ENCODE measurements around the gene WIPF3.

Gene WIPF3

DNA sequence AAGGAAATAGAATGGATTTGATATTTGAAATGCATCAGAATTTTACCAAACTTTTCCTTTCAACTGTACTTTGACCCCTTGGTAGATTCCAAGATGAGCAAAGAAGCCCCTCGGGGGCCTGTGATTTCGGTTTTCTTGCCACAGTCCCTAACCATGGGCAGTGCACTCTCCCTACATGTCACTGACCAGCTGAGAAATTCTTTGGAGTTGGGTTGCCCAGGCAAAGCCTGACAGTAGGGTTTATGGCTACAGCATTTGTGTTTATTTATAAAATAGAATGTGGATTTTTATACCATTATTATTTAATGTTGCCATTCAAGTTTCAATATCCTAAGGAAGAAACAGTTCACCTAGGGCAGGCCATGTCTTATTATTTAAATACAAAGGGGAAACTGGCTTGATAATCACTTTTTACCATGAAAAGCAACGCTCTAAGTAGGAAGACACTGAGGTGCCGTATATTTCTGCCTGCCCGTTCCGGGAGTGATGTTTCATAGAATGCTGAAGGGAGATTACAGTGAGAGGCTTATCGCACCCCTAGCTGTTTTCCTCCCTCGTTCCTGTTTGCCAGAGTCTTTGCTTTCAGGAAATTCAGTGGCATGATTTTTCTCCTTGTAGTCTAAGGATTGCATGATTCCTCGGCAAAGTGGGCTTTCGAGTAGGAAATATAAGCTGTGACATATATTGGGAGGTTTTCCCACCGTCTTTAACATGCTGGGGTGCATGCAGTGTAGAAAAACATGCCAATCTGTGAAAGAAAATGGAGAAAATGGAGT lies 35.8 kb downstream of the WIPF3 start:
- in situ Hi-C loops (cut with MboI; ENCODE audit: low pct_unique_long_range_greater_than_20kb, low sequenced_read_pairs): no loop called here

DNA sequence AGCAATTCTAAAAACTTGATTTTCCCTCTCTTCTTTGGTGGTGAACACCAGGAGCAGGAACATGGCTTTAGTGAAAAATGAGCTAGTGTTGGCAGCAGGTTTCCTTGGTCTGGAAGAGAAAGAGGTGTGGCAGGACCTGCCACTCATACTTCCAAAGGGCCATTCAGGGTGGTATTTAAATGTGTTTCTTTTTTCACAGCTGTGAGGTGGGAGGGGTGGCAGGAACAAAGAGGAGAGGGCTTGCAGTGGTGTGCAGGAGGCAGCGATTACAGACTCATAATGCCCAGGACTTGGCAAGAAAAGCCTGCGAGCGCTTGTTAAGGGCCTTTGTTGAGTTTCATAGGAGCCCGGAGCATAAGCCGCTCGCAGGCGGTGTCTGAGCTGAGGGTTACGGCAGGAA lies 36.8 kb downstream of the WIPF3 start:
- in situ Hi-C loops (cut with MboI; ENCODE audit: low pct_unique_long_range_greater_than_20kb, low sequenced_read_pairs): no loop called here
- no peak for DNase-seq

More for the DNA sequence above, 35.8 kb downstream of the WIPF3 start:
- DNase-seq: no peak

DNA sequence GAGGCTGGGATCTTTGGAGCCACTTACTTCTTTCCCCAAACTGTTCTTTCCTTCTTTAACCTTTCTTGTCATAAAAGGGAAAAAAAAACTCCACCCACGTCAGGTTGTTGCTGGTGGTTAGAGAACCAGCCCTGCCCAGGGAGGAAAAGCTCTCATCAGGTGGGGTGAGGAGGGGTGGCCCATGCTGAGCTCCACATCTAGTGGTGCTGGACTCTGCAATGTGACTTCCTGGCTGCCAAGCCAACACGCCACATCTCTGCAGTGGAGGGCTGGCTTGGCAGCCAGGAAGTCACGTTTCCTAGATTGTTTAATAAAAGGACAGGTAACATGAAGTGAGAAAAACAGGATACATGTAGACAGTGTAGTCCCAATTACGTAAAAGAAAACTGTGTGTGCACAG lies 37.4 kb downstream of the WIPF3 start:
- in situ Hi-C loops (cut with MboI; ENCODE audit: low pct_unique_long_range_greater_than_20kb, low sequenced_read_pairs): no loop called here
- no peak for DNase-seq

DNA sequence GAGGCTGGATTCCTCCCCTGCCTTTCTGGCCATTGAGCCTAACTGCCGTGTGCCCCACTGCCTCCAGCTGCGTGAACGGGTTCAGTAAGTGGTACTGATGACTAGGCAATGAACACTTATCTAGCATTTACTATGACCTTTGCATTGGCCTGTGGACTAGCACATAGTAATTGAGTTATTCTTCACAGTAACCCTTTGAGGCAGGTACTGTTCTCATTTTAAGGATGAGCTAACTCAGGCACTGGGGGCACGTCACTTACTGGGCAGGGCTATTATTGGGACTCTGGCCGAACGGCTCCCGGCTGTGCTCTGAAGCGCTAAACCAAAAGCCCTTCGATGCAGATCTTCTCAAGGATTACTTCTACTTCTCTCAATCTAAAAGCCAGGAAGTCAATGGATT lies 38.3 kb downstream of the WIPF3 start:
- in situ Hi-C loops (cut with MboI; ENCODE audit: low pct_unique_long_range_greater_than_20kb, low sequenced_read_pairs): no loop called here
- DNase-seq: no peak

DNA sequence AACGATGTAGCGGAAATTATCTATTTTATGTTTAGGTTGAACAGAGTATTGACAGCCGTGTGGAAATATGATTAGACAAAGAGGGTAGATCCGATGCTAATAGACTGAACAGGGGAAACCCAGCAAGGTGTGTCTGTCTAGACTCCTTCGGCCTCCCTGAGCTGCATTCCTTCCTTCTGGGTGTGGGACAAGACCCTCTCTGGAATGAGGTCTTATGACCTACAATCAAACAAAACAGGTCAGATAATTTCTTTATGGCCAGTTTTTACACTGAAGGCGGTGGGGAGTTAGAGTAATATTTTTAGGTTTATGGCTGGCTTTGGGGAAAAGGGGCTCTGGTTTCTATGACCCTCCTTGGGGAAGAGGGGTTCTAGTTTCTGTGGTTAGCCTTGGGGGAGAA lies 41.2 kb downstream of the WIPF3 start:
- in situ Hi-C loops (cut with MboI; ENCODE audit: low pct_unique_long_range_greater_than_20kb, low sequenced_read_pairs): no loop called here
- no peak for DNase-seq

DNA sequence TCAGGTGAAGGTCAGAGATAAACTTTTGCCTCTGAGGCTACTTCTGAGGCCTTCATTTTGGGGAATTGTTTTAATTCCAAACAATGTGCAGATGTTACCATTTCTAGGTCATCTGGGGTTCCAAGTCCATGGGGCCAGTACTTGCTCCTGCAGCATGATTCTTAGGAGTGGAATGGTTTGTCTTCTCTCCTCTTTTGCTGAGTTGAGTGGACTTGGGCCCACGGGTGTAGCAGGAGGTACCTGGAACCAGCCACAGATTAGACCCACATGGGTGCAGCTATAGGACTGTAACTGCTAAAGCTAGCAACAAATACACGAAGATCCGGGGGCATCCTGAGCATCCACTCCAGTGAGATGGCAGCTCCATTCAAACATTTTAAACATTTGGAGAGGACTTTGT lies 41.6 kb downstream of the WIPF3 start:
- in situ Hi-C loops (cut with MboI; ENCODE audit: low pct_unique_long_range_greater_than_20kb, low sequenced_read_pairs): no loop called here
- DNase-seq: no peak

DNA sequence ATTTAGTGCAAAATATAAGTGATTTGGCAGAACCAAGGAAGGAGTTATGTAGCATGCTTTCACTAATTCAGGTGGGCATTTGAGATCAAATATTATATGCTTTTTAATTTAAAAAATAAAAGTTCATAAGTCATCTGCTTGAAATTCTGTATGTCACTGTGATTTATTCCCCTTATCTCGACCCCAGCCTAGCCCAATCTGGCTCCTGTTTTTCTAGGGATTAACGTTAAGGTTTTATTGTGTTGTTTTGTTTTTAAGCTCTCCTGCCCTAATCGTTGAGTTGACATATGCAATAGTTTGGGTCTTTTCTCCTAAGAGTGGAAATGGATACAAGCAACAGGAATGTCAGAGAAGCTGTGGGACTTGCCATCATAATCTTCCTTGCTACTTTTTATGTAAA lies 42.6 kb downstream of the WIPF3 start:
- DNase-seq: no peak
- in situ Hi-C loops (cut with MboI; ENCODE audit: low pct_unique_long_range_greater_than_20kb, low sequenced_read_pairs): no loop called here

DNA sequence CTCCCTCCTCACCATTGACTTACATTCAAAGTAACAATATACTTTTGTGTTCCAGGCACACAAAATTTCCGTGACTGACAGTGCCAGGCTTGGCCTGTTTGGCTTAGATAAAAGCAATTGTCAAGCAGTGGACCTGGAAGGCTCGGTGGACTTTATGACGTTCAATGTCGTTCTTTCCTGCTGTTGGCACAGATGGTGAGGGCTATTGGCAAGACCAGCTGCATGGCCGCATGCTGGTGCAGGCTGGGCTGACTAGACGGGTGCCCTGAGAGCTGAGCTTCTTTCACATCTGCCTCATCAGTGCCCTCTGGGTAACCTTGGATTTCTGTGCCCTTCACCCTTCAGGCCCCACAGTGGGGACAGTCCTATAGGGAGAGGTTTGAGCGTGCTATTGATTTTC lies 45.2 kb downstream of the WIPF3 start:
- in situ Hi-C loops (cut with MboI; ENCODE audit: low pct_unique_long_range_greater_than_20kb, low sequenced_read_pairs): no loop called here
- no peak for DNase-seq

DNA sequence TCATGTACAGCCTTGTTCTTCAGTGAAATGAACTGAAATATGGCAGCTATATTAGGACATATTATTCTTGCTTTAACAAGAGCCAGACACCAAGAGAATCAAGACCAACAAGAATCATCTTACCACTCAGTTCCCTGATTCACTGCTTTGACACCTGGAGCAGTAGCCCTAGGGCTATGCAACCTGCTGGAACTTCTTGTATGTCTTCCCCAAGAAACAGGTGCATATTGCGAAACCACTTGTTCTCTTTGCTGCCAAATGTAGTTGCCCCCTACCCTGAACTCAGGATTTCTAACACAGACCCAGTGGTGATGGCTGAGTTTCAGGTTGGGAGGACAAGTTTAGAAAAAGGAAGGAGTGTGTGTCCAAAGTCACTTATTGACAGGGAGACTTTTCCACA lies 46.1 kb downstream of the WIPF3 start:
- in situ Hi-C loops (cut with MboI; ENCODE audit: low pct_unique_long_range_greater_than_20kb, low sequenced_read_pairs): no loop called here
- no peak for DNase-seq

DNA sequence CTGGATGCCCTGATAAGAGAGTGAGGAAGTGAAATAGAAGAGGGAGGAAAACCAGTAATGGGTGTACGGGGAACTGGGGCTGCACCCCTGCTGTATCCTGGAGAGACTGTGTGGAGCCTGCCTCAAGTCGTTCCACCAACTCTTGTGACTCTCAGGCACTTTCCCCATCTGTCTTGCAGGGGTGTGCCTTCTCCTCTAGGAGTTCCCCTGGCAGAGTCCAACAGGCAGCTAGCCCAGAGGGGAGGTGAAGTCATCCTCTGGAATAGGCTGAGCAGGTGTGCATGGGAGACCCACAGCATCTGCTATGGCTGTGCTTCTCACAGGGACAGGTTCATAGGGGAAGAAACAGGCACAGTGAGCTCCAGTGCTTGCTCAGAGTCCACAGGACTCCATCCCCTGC lies 46.8 kb downstream of the WIPF3 start:
- DNase-seq: no peak

DNA sequence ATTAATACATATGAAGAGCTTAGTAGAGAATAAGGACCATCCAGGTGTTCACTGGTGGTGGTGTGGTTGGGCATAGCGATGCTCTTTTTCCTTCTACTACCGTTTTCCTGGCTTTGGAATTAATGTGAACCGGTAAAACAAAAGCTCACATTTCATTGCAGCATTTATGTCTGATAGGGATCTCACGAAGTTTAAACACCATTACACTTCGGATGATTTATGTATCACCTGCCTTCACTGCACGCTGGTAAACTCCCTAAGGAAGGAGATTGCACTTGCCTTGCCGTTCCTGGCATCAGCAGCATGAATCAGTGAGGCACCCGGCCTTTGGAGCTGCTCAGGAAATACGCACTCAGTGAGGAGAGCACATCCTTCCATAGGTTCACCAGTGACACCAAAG lies 47.5 kb downstream of the WIPF3 start:
- in situ Hi-C loops (cut with MboI; ENCODE audit: low pct_unique_long_range_greater_than_20kb, low sequenced_read_pairs): no loop called here

More for the DNA sequence above, 46.8 kb downstream of the WIPF3 start:
- in situ Hi-C loops (cut with MboI; ENCODE audit: low pct_unique_long_range_greater_than_20kb, low sequenced_read_pairs): no loop called here

DNA sequence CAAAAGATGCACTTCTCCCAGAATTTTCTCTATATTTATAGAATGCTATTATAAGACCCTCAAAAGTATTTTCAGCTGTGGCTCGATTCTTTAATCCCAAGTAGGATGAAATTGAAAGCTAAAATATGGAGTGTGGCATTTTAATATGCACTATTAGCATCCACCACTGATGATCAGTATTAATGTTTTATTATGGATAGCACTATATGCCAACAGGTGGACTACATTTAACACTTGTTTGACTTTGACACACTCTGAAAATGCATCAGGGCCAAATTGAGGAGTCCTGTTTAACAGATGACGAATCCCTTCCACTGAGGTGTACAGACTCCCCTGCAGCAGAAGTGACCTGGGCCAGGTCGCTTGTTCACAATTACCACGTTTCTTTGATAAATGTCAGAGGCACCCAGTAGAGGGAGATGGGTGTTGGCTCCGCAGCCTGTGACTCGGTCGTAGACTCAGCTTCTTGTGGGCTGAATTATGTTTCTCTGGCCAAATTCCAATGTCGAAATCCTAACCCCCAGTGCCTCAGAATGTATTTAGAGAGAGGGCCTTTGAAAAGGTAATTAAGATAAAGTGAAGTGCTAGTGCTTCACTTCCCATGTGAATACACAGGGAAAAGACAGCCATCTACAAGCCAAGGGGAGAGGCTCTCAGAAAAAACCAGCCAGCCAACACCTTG lies 48.1 kb downstream of the WIPF3 start:
- in situ Hi-C loops (cut with MboI; ENCODE audit: low pct_unique_long_range_greater_than_20kb, low sequenced_read_pairs): no loop called here
- DNase-seq: no peak

More for the DNA sequence above, 47.5 kb downstream of the WIPF3 start:
- DNase-seq: no peak

DNA sequence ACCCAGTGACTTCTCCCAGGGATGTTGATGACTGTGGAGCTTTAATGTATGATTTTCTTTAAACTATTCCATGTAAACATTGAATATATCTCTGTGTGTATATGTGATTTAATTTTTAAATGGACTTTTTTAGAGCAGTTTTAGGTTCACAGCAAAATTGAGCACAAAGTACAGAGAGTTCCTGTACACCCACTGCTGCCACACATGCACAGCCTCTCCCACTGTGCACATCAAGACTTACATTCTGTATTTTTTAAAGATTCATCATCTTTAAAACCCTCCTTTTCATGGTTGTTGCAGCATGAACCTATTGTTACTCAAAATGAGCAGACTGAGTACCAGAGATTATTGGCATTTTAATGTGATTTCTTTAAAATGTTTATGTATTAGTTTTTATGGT lies 51.3 kb downstream of the WIPF3 start:
- in situ Hi-C loops (cut with MboI; ENCODE audit: low pct_unique_long_range_greater_than_20kb, low sequenced_read_pairs): no loop called here
- no peak for DNase-seq

DNA sequence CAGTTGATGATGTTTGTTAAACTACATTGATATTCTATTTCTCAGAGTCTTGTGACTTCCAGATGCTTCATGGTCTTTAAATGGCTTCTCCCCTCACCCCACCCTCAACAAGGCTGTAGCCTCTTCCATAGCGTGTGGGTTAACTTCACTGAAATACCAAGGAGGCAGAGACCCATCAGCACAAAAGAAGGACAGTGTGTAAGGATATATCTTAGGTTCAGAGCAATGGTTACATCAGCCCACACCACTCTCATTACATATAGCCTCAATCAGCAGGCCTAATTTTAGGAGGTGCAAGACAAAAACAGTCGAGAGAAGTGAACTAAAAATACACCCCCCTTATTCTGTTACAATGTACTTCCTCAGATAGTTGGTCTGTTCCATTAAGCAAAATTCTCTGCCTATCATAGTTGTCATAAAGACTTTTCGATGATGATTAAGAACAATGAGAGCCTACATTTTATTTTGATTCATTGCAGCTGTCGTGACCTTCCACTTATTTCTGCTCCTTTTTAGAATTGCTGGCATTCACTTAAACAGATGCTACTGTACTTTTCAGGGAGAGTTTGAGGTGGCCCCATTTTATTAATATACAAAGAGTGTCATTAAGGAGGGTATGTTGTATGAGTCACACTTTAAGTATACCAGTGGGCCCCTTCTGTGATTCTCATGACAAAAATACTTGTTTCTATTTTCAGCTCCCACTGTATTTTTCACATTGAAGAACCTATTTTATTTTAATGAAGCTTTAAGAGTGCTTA lies 52.1 kb downstream of the WIPF3 start:
- no peak for DNase-seq
- in situ Hi-C loops (cut with MboI; ENCODE audit: low pct_unique_long_range_greater_than_20kb, low sequenced_read_pairs): no loop called here

DNA sequence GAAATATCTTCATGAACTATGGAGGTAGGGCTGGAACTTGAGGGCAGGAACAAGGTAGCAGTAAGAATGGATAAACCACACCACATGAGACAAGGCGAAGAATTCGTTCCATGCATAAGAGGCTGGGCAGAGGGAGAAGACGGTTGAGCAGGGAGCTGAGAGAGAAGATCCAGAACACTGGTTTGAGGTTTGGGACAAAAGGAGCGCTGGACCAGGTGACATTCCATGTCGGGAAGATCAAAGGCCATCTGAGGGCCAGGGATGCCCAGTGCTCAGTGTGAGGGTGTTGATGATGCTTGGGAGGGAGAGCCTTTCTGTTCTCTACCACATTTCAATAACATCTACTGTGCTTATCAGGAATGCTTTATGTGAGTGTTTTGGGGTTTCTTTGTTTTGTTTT lies 52.8 kb downstream of the WIPF3 start:
- in situ Hi-C loops (cut with MboI; ENCODE audit: low pct_unique_long_range_greater_than_20kb, low sequenced_read_pairs): no loop called here
- DNase-seq: no peak

DNA sequence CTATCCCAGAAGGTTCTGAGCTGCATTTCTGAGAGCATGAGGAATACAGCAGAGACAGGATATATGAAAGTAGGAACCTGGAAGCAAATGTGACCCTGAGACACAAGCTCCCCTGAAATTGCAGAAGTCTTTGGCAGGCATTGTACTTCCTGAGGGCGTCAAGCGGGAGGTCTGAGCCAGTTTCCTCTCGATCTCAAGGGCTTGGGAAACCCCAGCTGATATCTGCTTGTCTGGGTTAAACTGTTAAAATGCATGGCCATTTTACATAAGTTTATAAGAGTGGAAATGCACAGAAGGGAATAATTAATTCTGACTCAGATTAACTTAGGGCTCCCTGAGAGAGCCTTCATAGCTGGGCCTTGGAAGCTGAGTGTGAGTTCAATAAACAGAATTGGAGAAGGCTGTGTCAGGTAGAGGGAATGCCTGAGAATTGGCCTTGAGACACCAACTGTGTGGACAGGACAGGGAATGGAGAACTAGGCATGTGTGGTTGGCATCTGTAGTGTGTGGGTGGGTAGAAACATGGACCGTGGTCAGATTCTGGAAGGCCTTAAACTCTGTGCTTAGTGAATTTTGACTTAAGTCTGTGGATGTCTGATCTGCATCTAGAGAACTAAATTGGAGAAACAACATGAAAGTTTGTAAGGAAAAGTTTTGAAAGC lies 53.3 kb downstream of the WIPF3 start:
- in situ Hi-C loops (cut with MboI; ENCODE audit: low pct_unique_long_range_greater_than_20kb, low sequenced_read_pairs): no loop called here
- no peak for DNase-seq

DNA sequence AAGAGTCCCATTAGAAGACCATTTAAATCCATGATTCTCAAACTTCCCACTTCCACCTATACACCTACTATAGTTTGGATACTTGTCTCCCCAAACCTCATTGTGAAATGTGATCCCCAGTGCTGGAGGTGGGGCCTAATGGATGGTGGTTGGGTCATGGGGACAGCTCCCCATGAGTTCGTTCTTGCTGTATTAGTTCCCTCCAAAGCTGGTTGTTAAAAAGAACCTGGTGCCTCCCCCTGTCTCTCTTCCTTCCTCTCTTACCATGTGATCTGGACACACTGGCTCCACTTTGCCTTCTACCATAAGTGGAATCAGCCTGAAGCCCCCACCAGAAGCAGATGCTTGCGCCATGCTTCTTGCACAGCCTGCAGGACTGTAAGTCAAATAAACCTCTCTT lies 53.9 kb downstream of the WIPF3 start:
- no peak for DNase-seq
- in situ Hi-C loops (cut with MboI; ENCODE audit: low pct_unique_long_range_greater_than_20kb, low sequenced_read_pairs): no loop called here

DNA sequence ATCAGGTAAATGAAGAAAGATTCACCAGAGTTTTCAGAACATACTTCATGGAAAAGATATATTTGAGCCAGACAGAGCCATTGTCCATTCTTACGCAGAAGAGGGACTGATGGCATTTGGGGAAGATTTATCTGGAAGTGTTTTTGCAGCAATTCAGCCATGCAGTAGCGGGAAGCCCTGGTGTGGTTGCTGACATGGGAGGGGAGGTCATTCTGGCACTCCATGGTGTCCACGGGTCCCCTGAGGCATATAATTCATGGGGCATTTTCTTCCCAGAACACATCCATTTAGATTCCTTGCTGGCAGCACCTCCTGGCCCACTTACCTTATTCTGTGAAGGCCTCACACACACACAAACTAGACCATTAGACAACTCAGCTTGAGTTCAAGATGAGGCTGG lies 55.6 kb downstream of the WIPF3 start:
- in situ Hi-C loops (cut with MboI; ENCODE audit: low pct_unique_long_range_greater_than_20kb, low sequenced_read_pairs): no loop called here
- no peak for DNase-seq

DNA sequence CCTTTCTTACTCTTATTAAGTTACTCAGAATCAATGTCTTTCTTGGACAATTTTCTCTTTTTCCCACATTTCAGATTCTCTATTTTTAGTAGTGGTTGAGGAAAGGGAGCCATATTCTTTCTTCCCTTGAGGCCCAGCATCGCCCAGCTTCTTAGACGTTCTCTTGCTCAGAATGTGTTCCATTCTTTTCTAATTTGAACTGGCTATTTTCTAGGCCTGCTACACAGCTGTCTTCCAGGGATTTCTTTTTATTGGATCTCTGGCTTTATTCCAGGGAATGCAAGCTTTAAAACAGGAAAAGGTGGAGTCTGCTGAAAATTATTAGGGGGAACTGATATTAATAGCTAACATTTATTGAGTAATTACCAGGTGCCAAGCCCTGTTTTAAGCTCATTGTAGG lies 58.3 kb downstream of the WIPF3 start:
- no peak for DNase-seq
- in situ Hi-C loops (cut with MboI; ENCODE audit: low pct_unique_long_range_greater_than_20kb, low sequenced_read_pairs): no loop called here

DNA sequence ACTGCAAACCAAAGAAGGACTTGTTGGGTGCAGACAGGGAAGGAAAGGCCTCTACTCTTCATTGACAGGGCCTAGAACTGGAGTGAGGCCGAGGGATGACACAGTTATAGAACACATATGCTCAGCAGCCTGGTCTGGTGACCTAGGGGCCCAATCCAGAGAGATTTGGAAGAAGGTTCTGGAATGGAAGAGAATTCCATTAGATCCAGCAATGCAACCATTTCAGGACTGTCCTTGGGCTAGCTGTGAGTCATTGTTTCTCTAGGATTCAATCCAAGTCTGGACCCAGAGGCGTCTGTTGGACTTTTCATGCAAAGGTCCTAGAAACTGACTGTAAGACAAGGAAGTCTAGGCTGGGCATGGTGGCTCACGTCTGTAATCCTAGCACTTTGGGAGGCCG lies 59.2 kb downstream of the WIPF3 start:
- no peak for DNase-seq
- in situ Hi-C loops (cut with MboI; ENCODE audit: low pct_unique_long_range_greater_than_20kb, low sequenced_read_pairs): no loop called here
